Measurements from ENCODE around the gene MBD4. TPM values are rescaled to one million over a fixed set of nuclear protein-coding genes. Genes with fewer than 3 reads are reported as not detected.
"Not testable (repeated sequence)": the region's sequence is repeated elsewhere in the genome, so short reads cannot be mapped to it uniquely, and the experiment has no call there.

Gene MBD4
- total and polyA plus RNA-seq, 2 of the 4 experiments (the other 2 are of a cell fraction), result 13.8 to 15.0 TPM

GRCh38 chr3:129485146-129485545 lies 45.4 kb upstream of the MBD4 start:
- H4K8ac ChIP-seq (ENCODE audit: low read depth in 2 of 2, low read length in 2 of 2); H3K79me1 ChIP-seq (ENCODE audit: low read depth in 1 of 2, low read length in 2 of 2); H3K23ac ChIP-seq (ENCODE audit: low read depth, low read length); dilution Hi-C loops (cut with HindIII; ENCODE audit: low sequenced_read_pairs, unreplicated experiment); H3K9ac ChIP-seq (ENCODE audit: low read depth, low read length); H3K36me3 ChIP-seq (ENCODE audit: control insufficient read depth, insufficient read depth, low read length); H2AFZ ChIP-seq (replicated peaks; ENCODE audit: low read length, poor library complexity); H3K27me3 ChIP-seq (ENCODE audit: control insufficient read depth, insufficient read depth, low read length); H3K18ac ChIP-seq (ENCODE audit: low read depth, low read length); CTCF ChIA-PET; H4K91ac ChIP-seq (ENCODE audit: insufficient read depth, low read depth, low read length); POLR2A ChIA-PET (ENCODE audit: unreplicated experiment); H4K5ac ChIP-seq (ENCODE audit: low read depth, low read length); H3K9me3 ChIP-seq (ENCODE audit: control insufficient read depth, insufficient read depth, low read length); H3K56ac ChIP-seq (ENCODE audit: extremely low read depth, insufficient read depth, low read length); BruUV-seq (replicated peaks); H2BK20ac ChIP-seq (ENCODE audit: low read depth, low read length); in situ Hi-C loops (cut with MboI; ENCODE audit: low sequenced_read_pairs); H4K20me1 ChIP-seq (ENCODE audit: insufficient read depth, low read length); H3K4me3 ChIP-seq (ENCODE audit: insufficient read depth, low read depth, low read length); ATAC-seq (ENCODE audit: low read depth); H2AK9ac ChIP-seq (replicated peaks; ENCODE audit: low read depth, low read length, poor library complexity); DNase-seq; H3K4me2 ChIP-seq (ENCODE audit: low read depth, low read length): not testable (repeated sequence)
- peak overlapping the region; percentile 72 for H3K4ac ChIP-seq (ENCODE audit: low read depth, low read length)
- H3K4me1 ChIP-seq (ENCODE audit: control insufficient read depth, insufficient read depth, low read length), result peaks cover 22% of the 10 kb centered on the region
- peak overlapping the region; percentile 39; the same call in 1 of the 2 replicates for H3K14ac ChIP-seq (replicated peaks; ENCODE audit: low read depth, low read length)
- H2BK5ac ChIP-seq (ENCODE audit: low read depth, low read length, poor library complexity, severe bottlenecking), result peak overlapping the region; percentile 61
- WGBS, 2 experiments (ENCODE audit: extremely low coverage in 2 of 2, insufficient read length in 1 of 2), result 95% methylated on average over 2 of the region's 6 CpGs; no CpG with 5 or more reads in 1 of the 2 experiments
- H2BK120ac ChIP-seq (ENCODE audit: low read depth, low read length), result peak overlapping the region; percentile 87; the same call in 1 of the 2 replicates
- peak overlapping the region; percentile 14; the same call in 2 of the 3 replicates for H2BK15ac ChIP-seq (ENCODE audit: low read depth, low read length)
- peak overlapping the region; percentile 42; the same call in 1 of the 2 replicates for H3K27ac ChIP-seq (ENCODE audit: insufficient read depth, low read length)
- H2AK5ac ChIP-seq (ENCODE audit: low read depth, low read length), result peak overlapping the region; percentile 7
- peaks cover 18% of the 10 kb centered on the region for H3K9me1 ChIP-seq (ENCODE audit: insufficient read depth, low read length)
- intact Hi-C loops (cut with micrococcal nuclease), result loop anchor here (2.0 to 5.0 kb wide), 2 partner anchors 43 to 102 kb away; partner anchors contain the start of gene IFT122

Measured in IMR-90 (cell line).